ENCODE results near the gene MBOAT1.
"Not testable (repeated sequence)": the region's sequence is repeated elsewhere in the genome, so short reads cannot be mapped to it uniquely, and the experiment has no call there.

The MBOAT1 gene, protein sequence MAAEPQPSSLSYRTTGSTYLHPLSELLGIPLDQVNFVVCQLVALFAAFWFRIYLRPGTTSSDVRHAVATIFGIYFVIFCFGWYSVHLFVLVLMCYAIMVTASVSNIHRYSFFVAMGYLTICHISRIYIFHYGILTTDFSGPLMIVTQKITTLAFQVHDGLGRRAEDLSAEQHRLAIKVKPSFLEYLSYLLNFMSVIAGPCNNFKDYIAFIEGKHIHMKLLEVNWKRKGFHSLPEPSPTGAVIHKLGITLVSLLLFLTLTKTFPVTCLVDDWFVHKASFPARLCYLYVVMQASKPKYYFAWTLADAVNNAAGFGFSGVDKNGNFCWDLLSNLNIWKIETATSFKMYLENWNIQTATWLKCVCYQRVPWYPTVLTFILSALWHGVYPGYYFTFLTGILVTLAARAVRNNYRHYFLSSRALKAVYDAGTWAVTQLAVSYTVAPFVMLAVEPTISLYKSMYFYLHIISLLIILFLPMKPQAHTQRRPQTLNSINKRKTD

DNA sequence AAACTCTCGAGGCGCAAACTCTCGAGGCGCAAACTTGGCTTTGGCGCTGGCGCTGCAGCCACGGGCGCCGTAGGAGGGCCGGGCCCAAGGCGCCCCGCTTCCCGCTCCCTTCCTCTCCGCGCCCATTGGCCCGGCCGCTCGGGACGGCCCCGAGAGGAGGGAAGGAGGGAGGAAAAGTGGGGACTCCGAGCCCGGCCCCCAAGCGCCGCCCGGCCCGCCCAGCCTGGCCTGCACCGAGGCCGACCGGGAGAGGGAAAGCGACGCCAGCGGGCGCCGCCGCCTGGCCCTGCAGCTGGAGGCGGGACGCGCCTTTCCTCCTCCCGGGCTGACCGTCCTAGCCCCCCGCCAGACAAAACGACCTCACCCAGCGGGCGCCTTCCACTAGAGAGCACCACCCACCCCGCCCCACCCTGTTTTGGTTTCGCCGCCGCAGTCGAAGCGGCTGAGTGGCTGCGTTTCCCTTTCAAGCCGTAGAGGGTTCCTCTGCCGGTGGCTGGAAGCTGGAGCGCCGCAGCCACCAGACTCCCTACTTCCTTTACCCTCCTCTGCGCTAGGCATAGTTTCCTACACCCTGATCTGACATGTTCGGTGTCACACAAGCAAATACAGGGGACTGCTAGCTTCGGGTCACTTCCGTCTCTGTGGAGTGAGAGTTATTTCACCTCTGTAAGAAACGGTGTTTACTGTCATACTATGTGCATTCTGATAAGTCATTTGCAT, at the start of gene MBOAT1:
TSS of gene MBOAT1 (minus strand) at position 78 of the 720 bp plus-strand sequence. CDS start 235 bp downstream, outside the sequence.
- in situ Hi-C loops (cut with MboI; ENCODE audit: low sequenced_read_pairs): no loop called here

DNA sequence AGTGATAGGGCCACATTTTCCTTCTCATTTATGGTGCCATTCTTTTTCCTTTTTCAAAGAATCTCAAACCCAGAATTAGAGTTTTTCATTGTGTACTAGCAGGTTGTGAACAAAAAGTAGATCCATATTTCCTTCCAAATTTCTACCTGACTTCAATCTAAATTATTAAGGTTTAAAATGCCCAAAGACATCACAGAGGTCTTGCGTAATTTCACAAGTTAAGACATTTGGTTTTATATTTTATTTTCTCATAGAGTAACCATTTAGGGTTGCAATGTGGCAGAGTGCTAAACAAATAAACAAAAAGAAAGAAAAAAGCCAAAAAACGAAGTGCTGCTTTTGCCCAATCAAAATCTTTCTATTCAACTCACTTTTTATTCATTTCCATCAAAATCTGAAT, 49.4 kb upstream of the MBOAT1 start:
- in situ Hi-C loops (cut with MboI; ENCODE audit: low sequenced_read_pairs): no loop called here

DNA sequence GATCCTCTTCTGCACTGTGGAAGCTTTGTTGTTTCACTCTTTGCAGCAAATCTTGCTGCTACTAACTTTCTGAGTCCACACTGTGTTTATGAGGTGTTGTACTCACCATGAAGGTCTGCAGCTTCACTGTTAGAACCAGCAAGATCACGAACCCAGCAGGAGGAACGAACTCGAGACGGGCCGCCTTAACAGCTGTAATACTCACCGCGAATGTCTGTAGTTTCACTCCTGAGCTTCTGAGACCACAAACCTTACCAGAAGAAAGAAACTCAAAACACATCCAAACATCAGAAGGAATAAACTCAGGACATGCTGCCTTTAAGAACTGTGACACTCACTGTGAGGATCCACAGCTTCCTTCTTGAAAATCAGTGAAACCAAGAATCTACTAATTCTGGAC, 48.1 kb upstream of the MBOAT1 start:
- in situ Hi-C loops (cut with MboI; ENCODE audit: low sequenced_read_pairs): no loop called here

DNA sequence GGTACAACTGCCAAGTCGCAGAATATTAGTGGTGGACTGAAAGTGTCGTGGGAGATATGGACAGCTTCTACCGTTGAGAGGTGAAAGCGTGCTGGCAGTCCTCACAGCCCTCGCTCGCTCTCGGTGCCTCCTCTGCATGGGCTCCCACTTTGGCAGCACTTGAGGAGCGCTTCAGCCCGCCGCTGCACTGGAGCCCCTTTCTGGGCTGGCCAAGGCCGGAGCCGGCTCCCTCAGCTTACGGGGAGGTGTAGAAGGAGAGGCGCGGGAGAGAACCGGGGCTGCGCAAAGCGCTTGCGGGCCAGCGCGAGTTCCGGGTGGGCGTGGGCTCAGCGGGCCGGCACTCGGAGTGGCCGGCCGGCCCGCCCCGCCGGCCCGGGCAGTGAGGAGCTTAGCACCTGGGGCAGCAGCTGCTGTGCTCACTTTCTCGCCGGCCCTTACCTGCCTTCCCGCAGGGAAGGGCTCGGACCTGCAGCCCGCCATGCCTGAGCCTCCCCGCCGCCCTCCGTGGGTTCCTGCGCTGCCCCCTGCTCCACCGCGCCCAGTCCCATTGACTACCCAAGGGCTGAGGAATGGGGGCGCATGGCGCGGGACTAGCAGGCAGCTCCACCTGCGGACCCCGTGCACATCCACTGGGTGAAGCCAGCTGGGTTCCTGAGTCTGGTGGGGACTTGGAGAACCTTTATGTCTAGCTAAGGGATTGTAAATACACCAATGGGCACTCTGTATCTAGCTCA, 47.2 kb upstream of the MBOAT1 start:
- in situ Hi-C loops (cut with MboI; ENCODE audit: low sequenced_read_pairs): no loop called here

DNA sequence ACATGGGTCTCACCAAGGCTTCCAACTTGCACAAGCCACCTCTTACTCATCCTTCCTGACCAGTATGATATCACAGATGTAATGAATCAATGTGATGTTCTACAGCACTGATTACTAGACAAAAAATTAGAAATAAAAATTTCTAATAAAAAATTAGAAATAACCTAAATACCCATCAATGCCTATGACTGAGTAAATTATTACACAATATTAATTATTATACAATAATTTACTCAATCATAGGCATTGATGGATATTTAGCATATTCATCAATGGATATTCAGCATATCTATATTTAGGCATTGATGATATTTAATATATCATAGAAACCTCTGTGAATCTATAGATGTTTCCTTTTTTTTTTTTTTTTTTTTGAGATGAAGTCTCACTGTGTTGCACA, 43.2 kb upstream of the MBOAT1 start:
- in situ Hi-C loops (cut with MboI; ENCODE audit: low sequenced_read_pairs): no loop called here

DNA sequence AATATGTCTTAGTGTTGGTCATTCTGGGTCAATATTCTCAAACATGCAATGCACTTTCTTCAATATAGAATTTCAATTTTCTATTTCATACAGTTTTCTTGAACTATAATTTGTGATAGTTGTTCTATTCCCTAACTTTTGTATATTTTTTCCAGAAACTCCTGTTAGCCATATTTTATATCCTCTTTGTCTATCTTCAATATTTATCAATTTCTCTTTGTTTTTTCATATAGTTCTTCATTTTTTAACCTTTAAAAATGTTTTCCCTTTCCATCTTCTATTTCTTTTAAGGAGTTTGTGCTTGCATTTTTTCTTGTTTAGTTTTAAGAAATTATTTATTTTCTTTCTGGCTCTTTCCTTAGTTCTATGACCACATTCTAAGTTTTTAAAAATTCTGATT, 42.0 kb upstream of the MBOAT1 start:
- in situ Hi-C loops (cut with MboI; ENCODE audit: low sequenced_read_pairs): no loop called here

DNA sequence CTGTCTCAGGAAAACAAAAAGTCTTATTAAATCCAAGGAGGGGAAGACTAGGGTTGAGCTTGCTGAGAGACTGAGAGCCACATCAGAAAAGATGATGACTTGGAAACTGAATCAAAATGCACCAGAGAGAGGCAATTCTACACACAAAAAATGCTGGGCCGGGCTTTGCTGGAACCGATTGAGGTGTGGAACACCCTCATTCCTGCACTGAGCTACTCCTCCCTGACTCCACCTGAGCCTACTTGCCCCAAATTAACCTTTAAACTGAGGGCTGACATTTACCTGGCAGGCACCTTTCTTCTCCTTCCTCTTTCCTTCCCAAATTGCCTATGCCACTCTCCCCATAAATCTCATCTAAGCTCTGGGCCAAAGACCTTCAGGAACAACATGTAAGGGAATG, 40.8 kb upstream of the MBOAT1 start:
- in situ Hi-C loops (cut with MboI; ENCODE audit: low sequenced_read_pairs): no loop called here

DNA sequence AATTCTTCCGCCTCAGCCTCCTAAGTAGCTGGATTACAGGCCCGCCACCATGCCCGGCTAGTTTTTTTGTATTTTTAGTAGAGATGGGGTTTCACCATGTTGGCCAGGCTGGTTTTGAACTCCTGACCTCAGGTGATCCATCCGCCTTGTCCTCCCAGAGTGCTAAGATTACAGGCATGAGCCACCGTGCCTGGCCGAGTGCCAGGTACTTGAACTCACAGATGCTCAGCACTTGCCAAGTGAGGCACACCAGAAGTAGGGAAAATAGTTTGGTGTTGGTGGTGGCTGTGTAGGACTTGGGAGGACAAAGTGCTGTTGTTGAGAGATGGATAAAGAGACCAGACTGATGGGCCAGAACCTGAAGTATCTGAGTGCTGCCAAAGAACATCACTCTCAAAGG, 40.0 kb upstream of the MBOAT1 start:
- in situ Hi-C loops (cut with MboI; ENCODE audit: low sequenced_read_pairs): no loop called here

DNA sequence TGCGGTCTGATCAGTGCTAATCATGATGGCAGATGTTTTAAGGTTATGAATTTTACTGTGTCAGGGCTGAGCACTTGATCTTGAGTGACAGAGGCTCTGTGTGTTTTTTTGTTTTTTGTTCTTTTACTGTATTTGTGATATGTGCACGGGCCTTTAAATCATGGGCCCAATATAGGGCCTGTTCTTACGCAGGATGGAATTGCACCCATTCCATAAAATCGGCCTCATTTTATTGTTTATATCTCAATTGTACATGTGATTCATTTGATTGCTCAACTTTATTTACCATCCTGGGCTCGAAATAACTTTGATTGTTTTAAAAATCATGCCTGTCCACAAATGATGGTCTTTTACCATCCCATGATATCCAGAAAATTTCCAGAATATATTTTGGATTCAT, 39.3 kb upstream of the MBOAT1 start:
- in situ Hi-C loops (cut with MboI; ENCODE audit: low sequenced_read_pairs): no loop called here

DNA sequence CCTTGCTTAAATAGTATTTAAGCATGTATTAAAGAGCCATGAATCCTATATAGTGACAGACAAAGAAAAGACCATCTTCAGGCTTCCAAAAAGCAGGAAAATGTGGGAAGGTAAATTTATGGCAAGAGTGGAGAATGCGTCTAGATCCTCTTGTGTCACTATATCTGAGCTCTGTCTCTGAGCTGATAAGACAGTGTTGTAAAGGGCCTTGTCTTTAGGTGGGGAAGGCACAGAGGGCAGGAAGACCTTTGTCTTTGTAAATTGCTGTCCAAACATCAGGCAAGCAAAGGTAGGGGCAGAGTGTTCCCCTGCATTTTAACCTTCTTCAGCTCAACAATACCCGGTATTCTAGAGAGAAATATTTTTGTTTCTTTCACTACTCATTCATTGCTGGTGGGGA, 33.9 kb upstream of the MBOAT1 start:
- in situ Hi-C loops (cut with MboI; ENCODE audit: low sequenced_read_pairs): no loop called here

DNA sequence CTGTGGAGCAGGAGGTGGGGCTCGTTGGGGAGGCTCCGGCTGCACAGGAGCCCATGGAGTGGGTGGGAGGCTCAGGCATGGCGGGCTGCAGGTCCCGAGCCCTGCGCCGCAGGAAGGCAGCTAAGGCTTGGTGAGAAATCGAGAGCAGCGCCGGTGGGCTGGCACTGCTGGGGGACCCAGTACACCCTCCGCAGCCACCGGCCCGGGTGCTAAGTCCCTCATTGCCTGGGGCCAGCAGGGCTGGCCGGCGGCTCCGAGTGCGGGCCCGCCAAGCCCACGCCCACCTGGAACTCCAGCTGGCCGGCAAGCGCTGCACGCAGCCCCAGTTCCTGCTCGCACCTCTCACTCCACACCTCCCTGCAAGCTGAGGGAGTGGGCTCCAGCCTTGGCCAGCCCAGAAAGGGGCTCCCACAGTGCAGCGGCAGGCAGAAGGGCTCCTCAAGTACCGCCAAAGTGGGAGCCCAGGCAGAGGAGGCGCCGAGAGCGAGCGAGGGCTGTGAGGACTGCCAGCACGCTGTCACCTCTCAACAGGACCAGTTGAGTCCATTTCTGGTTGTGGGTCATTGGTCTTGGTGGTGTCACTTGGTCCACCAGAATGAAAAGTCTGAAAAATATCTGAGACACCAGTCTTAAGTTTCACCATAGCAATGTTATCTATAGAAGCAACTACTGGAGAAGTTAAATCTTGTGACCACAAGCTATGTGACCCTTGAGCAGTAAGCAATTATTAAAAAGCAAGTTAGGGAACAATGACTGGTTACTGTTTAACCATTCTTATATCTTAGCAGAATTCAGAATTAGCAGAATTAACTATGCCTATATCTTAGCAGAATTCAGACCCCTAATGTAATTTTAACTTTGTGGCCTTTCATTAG, 32.8 kb upstream of the MBOAT1 start:
- in situ Hi-C loops (cut with MboI; ENCODE audit: low sequenced_read_pairs): not testable (repeated sequence)

DNA sequence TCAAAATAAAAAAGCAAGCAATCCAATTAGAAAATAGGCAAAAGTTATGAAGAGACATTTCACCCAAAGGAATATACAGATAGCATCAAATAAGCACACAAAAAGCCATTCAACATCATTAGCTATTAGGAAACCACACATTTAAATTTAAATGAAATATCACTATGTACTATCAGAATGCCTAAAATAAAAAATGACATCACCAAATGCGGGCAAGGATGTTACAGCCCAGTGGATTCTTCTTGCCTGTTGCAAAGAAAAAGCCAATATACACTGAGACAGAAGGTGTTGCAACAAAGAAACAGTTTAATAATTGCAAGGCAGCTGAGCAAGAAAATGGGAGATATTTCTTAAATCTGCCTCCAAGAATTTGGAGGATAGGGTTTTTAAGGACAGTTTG, 31.0 kb upstream of the MBOAT1 start:
- in situ Hi-C loops (cut with MboI; ENCODE audit: low sequenced_read_pairs): no loop called here

DNA sequence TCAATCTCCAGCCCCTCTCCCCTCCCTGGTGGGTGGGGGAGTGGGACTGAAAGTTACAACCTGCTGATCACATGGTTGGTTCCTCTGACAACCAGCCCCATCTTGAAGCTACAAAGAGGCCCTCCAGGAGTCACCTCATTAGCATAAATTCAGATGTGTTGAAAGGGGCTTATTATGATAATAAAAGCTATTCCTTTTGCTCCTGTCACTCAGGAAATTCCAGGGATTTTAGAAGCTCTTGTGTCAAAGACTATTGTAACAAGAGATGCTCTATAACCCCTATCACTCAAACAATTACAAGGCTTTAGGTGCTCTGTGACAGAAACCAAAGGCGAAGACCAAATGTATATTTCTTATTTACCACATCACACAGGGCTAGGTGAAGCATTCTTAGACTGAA, 30.1 kb upstream of the MBOAT1 start:
- in situ Hi-C loops (cut with MboI; ENCODE audit: low sequenced_read_pairs): no loop called here

DNA sequence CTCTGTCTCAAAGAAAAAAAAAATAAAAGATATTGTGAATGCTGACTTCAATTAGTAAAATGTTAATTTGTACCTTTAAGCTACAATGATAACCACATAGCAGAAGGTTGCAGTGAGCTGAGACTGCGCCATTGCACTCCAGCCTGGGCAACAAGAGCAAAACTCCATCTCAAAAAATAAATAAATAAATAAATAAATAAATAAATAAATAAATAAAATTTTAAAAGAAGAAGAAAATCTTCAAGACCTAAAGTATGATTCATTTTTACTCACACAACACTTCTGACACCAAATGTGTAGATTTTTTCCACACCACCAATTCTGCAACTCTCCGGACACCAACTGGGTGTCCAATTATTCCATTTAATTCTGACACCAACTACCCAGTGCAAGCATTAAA, 28.8 kb upstream of the MBOAT1 start:
- in situ Hi-C loops (cut with MboI; ENCODE audit: low sequenced_read_pairs): no loop called here

DNA sequence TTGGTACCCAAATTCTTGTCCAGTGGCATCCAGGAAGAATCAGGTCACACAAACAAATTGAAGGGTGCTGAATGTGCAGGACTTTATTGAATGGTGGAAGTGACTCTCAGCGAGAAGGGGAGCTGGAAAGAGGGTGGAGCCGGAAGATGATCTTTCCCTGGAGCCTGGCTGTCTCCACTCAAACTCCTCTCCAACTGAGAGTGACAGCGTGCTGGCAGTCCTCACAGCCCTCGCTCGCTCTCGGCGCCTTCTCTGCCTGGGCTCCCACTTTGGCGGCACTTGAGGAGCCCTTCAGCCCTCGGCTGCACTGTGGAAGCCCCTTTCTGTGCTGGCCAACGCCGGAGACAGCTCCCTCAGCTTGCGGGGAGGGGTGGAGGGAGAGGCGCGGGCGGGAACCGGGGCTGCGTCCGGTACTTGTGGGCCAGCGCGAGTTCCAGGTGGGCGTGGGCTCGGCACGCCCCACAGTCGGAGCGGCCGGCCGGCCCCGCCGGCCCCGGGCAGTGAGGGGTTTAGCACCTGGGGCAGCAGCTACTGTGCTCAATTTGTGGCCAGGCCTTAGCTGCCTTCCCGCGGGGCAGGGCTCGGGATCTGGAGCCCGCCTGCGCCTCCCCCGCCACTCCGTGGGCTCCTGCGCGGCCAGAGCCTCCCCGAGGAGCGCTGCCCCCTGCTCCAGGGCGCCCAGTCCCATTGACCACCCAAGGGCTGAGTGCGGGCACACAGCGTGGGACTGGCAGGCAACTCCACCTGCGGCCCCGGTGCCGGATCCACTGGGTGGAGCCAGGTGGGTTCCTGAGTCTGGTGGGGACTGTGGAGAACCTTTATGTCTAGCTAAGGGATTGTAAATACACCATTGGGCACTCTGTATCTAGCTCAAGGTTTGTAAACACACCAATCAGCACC, 26.7 kb upstream of the MBOAT1 start:
- in situ Hi-C loops (cut with MboI; ENCODE audit: low sequenced_read_pairs): no loop called here

DNA sequence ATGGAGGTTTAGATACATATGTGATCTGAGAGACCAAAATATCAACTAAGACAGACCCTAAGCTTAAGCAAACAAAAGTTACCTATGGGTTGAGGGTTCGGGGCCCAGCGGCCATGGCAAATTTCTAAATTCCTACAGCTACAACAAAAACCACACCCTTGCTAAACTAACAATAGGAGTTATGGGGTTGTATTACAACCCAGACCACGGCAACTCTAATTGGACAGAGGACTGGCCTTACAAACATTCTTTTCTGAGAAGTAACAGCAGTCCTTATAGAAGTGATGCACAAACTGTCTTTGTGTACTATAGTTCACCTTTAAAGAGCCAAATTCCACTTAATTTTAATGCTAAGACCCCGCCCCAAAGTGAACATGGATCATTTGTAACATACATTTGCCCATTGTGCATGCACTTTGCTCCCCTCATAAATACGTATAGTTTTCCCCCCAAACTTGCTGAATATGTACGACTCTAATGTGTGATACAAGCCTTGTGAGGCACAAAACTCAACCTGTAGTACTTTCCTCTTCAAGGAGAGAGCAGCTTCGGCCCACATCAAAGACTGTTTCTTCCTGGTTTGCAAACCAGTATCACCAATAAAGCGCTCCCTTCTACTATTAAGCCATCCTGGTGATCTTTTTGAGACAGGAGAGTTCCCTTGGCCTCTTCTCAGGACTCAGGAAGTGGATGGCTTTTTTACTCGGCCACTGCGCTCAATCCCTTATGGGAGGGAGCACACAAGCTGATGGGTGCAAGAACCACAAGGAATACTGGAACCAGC, 25.6 kb upstream of the MBOAT1 start:
- in situ Hi-C loops (cut with MboI; ENCODE audit: low sequenced_read_pairs): no loop called here

DNA sequence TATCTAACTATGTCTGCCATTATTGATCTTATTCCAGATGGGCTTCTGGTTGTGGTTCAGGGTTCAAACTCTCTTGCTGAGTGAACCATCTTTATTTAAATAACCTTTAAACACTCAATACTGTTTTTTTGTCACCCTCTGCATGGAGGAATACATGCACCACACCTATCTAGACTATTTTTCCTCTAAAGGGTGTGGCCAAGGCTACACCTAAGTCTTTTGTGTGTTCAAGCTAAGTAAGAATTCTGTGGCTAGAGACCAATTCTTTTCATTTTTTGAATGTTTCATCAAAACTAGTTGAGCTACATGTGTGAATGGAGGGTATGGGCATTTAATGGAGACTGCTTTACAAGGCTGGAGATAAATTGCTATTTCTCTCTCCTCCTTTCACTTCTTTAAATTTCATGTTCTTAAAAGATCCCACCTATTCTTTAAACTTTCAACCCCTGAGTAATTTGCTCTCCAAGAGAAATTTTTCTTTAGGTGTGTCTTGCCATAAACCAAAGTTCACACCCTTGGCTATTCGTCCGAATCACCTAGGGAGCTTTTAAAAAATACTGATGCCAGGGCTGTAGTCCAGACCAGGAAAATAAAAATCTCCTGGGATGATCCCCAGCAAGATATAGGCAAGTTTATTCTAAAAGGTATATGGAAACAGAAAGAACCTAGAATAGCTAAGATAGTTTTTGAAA, 24.8 kb upstream of the MBOAT1 start:
- in situ Hi-C loops (cut with MboI; ENCODE audit: low sequenced_read_pairs): no loop called here

DNA sequence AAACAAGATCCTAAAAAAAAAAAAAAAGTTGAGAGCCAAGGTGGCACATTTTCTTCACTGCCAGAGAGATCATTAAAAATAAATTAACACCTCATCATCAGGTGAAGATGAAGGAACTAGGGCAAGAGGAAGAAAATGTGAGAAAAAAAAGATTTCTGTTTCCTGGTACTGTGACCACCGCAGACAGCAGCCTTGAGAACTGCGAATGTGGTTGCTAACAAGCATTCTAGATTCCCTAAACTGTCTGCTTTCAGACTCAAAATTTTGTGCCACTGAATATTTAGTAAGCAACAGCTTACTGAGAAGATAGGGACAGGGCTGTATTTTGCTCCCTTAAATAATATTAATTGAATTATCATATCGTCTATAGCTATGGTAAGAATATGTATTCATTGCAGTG, 24.1 kb upstream of the MBOAT1 start:
- in situ Hi-C loops (cut with MboI; ENCODE audit: low sequenced_read_pairs): no loop called here
